RCC 7860 (cell line): ENCODE data around the gene CEP104.
"Not testable (repeated sequence)": the region's sequence is repeated elsewhere in the genome, so short reads cannot be mapped to it uniquely, and the experiment has no call there.

ENCODE experiments used
- DNase-seq: peaks from one replicate; pipeline ENCODE4 v3.0.0-alpha.2; 2015; ENCODE audit warnings: low spot score
- FAIRE-seq: peaks from 2 replicates; lab custom pipeline; 2012; peaks lifted over from hg19 to GRCh38; lab: Jason Lieb, UNC

Gene CEP104

GRCh38 chr1:3828391-3828790 lies 28.6 kb downstream of the CEP104 start:
- FAIRE-seq (no peak), DNase-seq (no peak)

GRCh38 chr1:3827813-3828307 lies 29.2 kb downstream of the CEP104 start:
- DNase-seq (no peak), FAIRE-seq (no peak)

- DNase-seq (no peak), FAIRE-seq (no peak)
Observed at GRCh38 chr1:3825356-3825755, 31.7 kb downstream of the CEP104 start.

DNA sequence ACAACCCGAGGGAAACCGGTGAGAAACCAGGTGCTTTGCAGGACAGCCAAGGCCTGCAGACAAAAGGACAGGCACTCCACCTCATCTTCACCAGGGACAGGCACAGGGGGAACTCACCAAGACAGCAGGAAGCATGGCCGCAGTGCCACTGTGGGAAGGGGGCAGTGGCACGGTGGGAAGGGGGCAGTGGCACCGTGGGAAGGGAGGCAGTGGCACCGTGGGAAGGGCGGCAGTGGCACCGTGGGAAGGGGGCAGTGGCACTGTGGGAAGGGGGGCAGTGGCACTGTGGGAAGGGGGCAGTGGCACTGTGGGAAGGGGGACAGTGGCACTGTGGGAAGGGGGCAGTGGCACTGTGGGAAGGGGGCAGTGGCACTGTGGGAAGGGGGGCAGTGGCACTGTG lies 32.4 kb downstream of the CEP104 start:
- no peak for DNase-seq
- no peak for FAIRE-seq

DNA sequence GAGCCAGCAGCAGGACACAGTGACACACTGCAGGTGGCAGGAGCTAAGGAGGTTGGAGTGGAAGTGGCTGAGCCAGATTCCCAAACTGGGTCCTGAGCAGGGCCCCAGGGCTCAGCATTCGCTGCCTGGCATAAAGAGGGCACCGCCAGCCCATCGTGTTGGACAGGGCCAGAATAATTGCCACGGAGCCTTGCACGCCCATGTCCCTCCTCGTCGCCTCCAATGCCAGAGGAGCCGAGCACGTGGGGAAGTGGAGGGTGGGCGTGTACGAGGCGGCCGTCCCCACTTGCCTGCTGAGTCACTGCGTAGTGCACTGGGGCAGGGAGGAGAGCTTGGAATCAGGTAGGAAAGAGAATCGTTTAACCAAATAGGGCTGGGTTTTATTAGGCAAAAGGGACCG lies 34.6 kb downstream of the CEP104 start:
- FAIRE-seq (no peak), DNase-seq (no peak)

- DNase-seq (no peak), FAIRE-seq (no peak)
Observed at GRCh38 chr1:3821908-3822307, 35.1 kb downstream of the CEP104 start.

- FAIRE-seq (no peak), DNase-seq (no peak)
Observed at GRCh38 chr1:3821447-3821846, 35.6 kb downstream of the CEP104 start.

- DNase-seq (no peak), FAIRE-seq (no peak)
Observed at GRCh38 chr1:3821004-3821403, 36.0 kb downstream of the CEP104 start.

DNA sequence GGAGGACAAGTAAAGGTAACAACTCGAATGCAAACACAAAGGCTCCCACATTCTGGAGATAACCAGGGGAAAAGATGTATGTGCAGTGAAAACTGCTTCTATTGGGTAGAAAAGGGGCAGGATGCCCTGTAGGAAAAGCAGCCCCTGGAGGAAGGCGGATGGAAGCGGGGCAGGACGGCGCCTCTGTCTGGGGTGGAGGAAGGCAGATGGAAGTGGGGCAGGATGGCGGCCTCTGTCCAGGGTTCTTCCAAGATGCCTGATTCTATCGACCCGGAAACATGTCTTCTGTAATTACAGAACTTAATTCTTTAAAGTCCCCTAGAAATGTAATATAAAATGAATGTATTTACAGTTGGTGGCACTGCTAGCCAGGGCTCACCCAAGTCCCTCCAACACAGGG lies 36.7 kb downstream of the CEP104 start:
- DNase-seq (no peak), FAIRE-seq (no peak)

DNA sequence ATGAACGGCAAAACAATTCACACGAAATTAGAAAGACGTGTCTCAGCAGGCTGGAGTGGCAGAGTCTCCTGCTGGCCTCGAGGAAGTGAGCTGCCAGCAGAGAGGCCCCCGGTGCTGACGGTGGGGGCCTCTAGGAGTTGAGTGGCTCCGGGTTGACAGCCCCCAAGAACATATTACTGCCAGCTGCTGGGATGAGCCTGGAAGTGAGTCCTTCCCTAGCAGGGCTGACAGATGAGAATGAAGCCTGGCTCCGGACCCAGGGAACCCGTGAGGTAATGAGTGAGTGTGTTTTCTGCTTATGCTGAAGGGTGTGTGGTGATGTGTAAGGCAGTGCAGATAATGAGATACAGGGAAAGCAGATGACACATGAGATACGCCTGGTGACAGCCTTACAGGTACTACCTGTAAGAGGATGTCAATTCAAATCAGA lies 37.2 kb downstream of the CEP104 start:
- FAIRE-seq, result no peak
- DNase-seq, result no peak

GRCh38 chr1:3817821-3818597 lies 39.0 kb downstream of the CEP104 start:
- no peak for FAIRE-seq
- DNase-seq, result no peak

DNA sequence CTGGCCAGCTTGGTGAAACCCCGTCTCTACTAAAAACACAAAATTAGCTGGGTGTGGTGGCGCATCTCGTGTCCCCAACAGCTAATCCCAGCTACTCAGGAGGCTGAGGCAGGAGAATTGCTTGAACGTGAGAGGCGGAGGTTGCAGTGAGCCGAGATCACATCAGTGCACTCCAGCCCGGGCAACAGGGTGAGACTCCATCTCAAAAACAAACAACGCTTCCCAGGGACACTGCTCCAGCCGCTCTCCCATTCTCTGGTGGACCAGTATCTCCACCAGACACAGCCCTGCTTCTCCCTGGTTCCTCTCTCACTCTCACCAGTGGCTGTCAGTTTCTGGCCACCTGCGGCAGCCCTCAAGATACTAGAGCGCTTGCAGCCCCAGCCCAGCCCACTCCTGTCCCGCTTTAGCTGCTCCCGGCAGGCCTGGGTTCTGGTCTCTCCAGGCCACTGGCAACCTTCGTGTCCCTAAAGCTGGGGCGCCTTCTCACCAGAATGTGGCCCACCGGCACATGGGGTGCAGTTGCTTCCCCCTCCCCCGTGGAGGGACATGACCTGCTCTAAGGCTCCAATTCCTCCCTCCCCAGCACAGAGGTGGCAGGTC lies 39.8 kb downstream of the CEP104 start:
- no peak for FAIRE-seq

DNA sequence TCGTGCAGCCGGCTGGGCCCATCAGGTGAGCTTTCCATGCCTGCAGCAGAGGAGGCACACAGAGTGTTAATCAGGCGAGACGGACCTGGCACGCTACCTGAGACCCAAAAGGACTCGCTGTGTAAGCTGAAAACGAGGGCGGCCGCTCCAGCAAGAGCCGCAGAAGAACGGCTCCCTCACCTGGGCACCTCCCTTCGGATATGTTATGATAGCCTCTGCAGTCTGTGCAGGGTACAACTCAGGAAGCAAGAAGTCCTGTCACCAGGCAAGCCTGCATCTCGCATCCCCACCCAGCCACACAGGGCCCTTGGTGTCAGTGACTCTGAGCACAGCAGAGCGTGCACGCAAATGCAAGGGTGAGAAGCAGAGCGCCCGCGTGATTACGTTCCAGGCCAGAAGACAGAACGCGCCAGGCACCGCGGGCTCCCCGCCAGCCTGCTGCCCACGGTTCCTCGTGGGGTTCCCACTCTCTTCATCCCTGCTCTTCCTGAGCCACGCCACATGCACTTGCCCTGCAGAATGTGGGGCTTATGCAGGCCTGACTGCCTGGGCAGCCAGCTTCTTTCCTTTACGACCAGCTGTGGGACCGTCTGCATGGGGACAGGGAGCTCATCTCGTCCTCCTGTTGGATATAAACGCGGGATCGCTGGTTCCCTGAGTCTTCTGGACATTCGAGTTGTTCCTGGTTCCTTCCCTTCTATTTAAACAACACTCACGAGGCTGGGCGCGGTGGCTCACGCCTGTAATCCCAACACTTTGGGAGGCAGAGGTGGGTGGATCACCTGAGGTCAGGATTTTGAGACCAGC lies 40.5 kb downstream of the CEP104 start:
- no peak for DNase-seq
- FAIRE-seq, result no peak

More for the DNA sequence above, 39.8 kb downstream of the CEP104 start:
- DNase-seq, result no peak

GRCh38 chr1:3814771-3815561 lies 42.0 kb downstream of the CEP104 start:
- DNase-seq (no peak), FAIRE-seq (no peak)

DNA sequence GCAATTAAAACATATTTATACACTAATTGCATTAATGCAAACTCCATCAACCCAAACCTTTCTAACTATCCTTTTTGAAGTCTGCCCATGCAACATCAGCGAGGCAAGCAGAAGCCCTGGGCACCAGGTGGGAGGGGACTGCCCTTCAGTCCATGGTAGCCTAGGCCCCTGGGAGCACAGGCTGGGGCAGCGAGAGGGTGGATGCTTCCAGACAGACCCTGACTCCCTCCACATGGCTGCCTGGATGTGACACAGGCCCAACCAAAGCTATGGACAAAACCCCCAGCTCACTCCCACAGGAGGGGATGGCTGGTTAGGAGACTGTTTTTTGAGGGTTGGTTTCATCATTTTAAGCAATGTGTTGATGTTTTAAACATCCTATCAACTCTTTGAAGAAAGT lies 42.9 kb downstream of the CEP104 start:
- FAIRE-seq (no peak), DNase-seq (no peak)

DNA sequence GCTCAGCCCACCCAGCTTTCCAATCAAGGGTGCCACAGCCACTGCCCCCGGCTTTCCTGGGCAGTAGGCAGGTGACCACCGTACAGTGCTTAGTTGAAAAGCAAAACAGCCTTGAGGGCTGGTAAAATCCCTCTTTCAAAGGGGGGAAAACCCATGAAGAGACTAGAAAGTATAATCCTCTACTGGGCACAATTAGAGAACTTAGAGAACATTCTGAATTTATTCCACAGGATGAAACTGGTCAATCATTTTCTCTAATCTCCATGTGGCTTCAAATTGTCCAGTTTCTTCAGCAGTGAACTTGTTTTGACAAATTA lies 45.5 kb downstream of the CEP104 start:
- FAIRE-seq, result no peak
- DNase-seq, result no peak

- not testable (repeated sequence) for DNase-seq, FAIRE-seq
Observed at GRCh38 chr1:3810149-3810761, 46.8 kb downstream of the CEP104 start.

- FAIRE-seq, result no peak
- DNase-seq, result no peak
Observed at GRCh38 chr1:3809680-3810079, 47.3 kb downstream of the CEP104 start.

- DNase-seq (no peak), FAIRE-seq (no peak)
Observed at GRCh38 chr1:3807769-3808168, 49.2 kb downstream of the CEP104 start.

GRCh38 chr1:3805038-3805437 lies 52.0 kb downstream of the CEP104 start:
- DNase-seq (no peak), FAIRE-seq (no peak)

GRCh38 chr1:3804627-3804944 lies 52.4 kb downstream of the CEP104 start:
- not testable (repeated sequence) for DNase-seq, FAIRE-seq
